OCI-LY7 (cell line): ENCODE data around the gene P3H3.

Experiments used
- EZH2phosphoT487 ChIP-seq: fragments of 200-600 bp; sonication (generic); IDR thresholded peaks from 2 replicates; pipeline ENCODE4 v1.6.1; 2018; ENCODE audit warnings: low read depth, borderline replicate concordance, mild to moderate bottlenecking, mixed run types, antibody characterized with exemption, low read length, moderate library complexity, mixed read lengths
- TF ChIP-seq, protein P1 (sequence below): fragments of 200-600 bp; sonication (generic); conservative IDR thresholded peaks from 2 replicates; pipeline ENCODE4 v1.5.1; 2014; ENCODE audit warnings: mild to moderate bottlenecking, antibody characterized with exemption, low read length, moderate library complexity, mixed read lengths

DNA sequence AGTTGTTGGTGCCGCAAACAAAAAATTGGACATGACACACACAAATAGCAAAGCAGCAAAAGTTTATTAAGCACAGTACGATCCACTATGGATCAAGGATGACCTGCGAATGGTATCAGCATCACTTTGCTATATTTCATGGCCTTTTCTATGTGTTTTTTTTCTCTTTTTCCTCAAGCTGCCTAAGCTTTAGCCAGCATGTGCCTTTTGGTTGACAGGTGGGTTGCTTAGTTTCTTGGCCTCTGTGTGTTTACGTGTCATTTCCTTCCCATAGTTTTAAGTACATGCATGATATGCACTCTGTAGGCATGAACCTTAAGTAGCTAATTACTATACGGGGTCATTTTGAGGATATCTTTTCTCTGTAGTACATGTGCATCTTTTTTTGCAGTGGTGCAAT lies 29.1 kb upstream of the P3H3 start:
- TF ChIP-seq, protein P1, sequence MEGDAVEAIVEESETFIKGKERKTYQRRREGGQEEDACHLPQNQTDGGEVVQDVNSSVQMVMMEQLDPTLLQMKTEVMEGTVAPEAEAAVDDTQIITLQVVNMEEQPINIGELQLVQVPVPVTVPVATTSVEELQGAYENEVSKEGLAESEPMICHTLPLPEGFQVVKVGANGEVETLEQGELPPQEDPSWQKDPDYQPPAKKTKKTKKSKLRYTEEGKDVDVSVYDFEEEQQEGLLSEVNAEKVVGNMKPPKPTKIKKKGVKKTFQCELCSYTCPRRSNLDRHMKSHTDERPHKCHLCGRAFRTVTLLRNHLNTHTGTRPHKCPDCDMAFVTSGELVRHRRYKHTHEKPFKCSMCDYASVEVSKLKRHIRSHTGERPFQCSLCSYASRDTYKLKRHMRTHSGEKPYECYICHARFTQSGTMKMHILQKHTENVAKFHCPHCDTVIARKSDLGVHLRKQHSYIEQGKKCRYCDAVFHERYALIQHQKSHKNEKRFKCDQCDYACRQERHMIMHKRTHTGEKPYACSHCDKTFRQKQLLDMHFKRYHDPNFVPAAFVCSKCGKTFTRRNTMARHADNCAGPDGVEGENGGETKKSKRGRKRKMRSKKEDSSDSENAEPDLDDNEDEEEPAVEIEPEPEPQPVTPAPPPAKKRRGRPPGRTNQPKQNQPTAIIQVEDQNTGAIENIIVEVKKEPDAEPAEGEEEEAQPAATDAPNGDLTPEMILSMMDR, result no peak
- no peak for TF ChIP-seq EZH2phosphoT487
